ENCODE results near the gene PSRC1.

PSRC1 gene

DNA sequence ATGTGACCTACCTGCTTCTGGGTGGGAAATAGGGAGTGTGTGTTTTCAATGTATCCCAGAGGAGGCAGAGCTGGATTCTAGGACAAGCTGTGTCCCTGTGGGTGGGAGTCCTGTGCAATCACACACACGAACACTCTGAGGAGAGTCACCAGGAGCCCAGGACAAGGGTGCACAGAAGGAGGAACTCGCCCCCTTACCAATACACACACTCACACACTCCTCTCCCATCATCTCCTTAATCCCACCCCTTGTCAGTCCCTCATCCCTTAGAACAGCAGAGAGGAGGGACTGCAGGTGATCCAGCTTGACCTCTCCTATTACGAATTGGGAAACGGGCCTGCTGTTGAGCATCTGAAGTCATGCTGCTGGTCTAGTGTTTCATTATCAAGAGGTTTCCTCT, 32.3 kb upstream of the PSRC1 start:
- Histone ChIP-seq H3K23ac (ENCODE audit: low read length) (no peak overlapping the region), H3K4me3 (ENCODE audit: low read length) (no peak overlapping the region), H3K4me1 (ENCODE audit: control insufficient read depth, low read depth, low read length) (no peaks in the 10 kb centered on the region), H3K27ac (ENCODE audit: low read depth, low read length) (no peak overlapping the region), H3K18ac (ENCODE audit: low read length) (no peak overlapping the region), H2BK15ac (replicated peaks; ENCODE audit: low read depth) (no peak overlapping the region), H2AK5ac (ENCODE audit: low read length) (no peak overlapping the region), H2BK120ac (ENCODE audit: low read depth, low read length) (no peak overlapping the region), H3K36me3 (ENCODE audit: control insufficient read depth, insufficient read depth, low read length) (no peaks in the 10 kb centered on the region), H4K8ac (ENCODE audit: low read depth, low read length) (no peak overlapping the region), H3K79me1 (ENCODE audit: low read length) (no peaks in the 10 kb centered on the region), H3K27me3 (ENCODE audit: insufficient read depth, low read length, poor library complexity) (no peaks in the 10 kb centered on the region), H4K5ac (ENCODE audit: low read length) (no peak overlapping the region), H3K4ac (ENCODE audit: low read depth, low read length) (no peak overlapping the region), H2BK5ac (ENCODE audit: low read length) (no peak overlapping the region), H3K56ac (ENCODE audit: low read length) (no peak overlapping the region), H3K79me2 (ENCODE audit: control insufficient read depth, insufficient read depth, low read length) (no peaks in the 10 kb centered on the region), H3K4me2 (ENCODE audit: low read length) (no peak overlapping the region), H3K9ac (ENCODE audit: low read length) (no peak overlapping the region)
- DNase-seq: no peak
- no CpG with 5 or more reads among the region's 4 CpGs for WGBS (ENCODE audit: extremely low coverage, insufficient coverage, low lambda C conversion rate)

DNA sequence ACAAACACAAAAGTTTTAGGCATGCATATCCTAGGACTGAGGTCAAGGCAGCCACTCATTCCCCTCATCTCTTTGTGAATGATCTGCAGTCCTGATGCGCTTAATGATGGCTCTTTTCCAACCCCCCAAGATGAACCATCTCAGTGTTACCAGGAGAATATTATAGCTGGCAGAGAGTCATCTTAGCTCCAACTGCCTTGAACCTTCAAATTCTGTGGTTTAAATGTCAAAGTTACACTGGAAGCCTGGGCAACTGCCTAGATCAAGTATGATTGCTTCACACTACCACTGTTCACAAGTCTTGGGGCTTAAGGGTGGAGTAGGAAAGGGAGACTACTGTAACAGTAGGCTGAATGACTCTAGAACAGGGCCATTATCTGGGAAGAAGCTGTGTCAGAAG, 31.9 kb upstream of the PSRC1 start:
- no peak for DNase-seq
- Histone ChIP-seq H3K4ac (ENCODE audit: low read depth, low read length) (no peak overlapping the region), H3K36me3 (ENCODE audit: control insufficient read depth, insufficient read depth, low read length) (no peaks in the 10 kb centered on the region), H3K23ac (ENCODE audit: low read length) (no peak overlapping the region), H3K79me1 (ENCODE audit: low read length) (no peaks in the 10 kb centered on the region), H3K4me1 (ENCODE audit: control insufficient read depth, low read depth, low read length) (no peaks in the 10 kb centered on the region), H3K9ac (ENCODE audit: low read length) (no peak overlapping the region), H3K79me2 (ENCODE audit: control insufficient read depth, insufficient read depth, low read length) (no peaks in the 10 kb centered on the region), H2BK5ac (ENCODE audit: low read length) (no peak overlapping the region), H2AK5ac (ENCODE audit: low read length) (no peak overlapping the region), H2BK15ac (replicated peaks; ENCODE audit: low read depth) (no peak overlapping the region), H4K8ac (ENCODE audit: low read depth, low read length) (no peak overlapping the region), H3K56ac (ENCODE audit: low read length) (no peak overlapping the region), H2BK120ac (ENCODE audit: low read depth, low read length) (no peak overlapping the region), H3K18ac (ENCODE audit: low read length) (no peak overlapping the region), H3K27me3 (ENCODE audit: insufficient read depth, low read length, poor library complexity) (no peaks in the 10 kb centered on the region), H3K27ac (ENCODE audit: low read depth, low read length) (no peak overlapping the region), H3K4me2 (ENCODE audit: low read length) (no peak overlapping the region), H3K4me3 (ENCODE audit: low read length) (no peak overlapping the region), H4K5ac (ENCODE audit: low read length) (no peak overlapping the region)
- no CpG with 5 or more reads among the region's 1 CpG for WGBS (ENCODE audit: extremely low coverage, insufficient coverage, low lambda C conversion rate)

DNA sequence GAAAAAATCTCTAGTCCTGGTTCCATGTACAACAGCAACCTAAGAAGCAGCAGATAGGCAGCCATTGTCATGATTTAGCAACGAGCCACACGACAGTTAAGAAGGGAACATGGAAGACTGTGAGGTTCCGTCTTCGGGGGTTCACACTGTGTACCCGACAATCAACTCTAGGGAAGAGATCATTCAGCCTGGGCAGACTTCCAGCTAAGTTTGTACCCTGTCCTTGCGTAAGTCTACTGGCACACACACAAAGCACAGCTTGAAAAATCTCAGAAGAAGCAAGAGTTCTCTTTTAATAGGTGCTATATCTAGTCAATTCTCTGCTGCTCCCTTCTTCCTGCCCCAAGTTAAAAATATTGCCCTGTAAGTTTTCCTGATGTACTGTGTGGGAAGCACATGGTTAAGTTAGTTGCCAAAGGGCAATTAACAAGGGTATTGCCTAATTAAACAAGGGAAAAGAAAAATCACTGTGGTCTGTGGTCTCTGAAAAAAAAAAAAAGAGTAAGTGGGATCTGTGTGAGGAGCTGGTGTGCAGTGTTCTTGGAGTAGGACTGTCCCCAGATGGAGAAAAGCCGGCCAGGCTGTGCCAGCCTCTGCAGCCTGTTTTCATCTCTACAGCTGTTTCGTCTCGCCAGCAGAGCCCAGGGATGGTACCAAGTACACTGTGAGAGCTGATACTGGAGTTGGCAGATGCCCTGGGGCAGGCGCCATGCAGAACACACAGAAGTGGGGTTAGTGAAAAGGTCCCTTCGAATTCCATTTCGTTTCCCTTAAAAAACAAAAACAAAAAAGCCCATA, 30.2 kb upstream of the PSRC1 start:
- Histone ChIP-seq H3K4me1 (ENCODE audit: control insufficient read depth, low read depth, low read length) (no peaks in the 10 kb centered on the region), H2BK5ac (ENCODE audit: low read length) (no peak overlapping the region), H3K79me1 (ENCODE audit: low read length) (no peaks in the 10 kb centered on the region), H3K36me3 (ENCODE audit: control insufficient read depth, insufficient read depth, low read length) (no peaks in the 10 kb centered on the region), H3K4me2 (ENCODE audit: low read length) (no peak overlapping the region), H3K18ac (ENCODE audit: low read length) (no peak overlapping the region), H4K8ac (ENCODE audit: low read depth, low read length) (no peak overlapping the region), H2BK15ac (replicated peaks; ENCODE audit: low read depth) (no peak overlapping the region), H3K23ac (ENCODE audit: low read length) (no peak overlapping the region), H3K27me3 (ENCODE audit: insufficient read depth, low read length, poor library complexity) (no peaks in the 10 kb centered on the region), H3K79me2 (ENCODE audit: control insufficient read depth, insufficient read depth, low read length) (no peaks in the 10 kb centered on the region), H3K9ac (ENCODE audit: low read length) (no peak overlapping the region), H3K56ac (ENCODE audit: low read length) (no peak overlapping the region), H3K4me3 (ENCODE audit: low read length) (no peak overlapping the region), H3K27ac (ENCODE audit: low read depth, low read length) (no peak overlapping the region), H3K4ac (ENCODE audit: low read depth, low read length) (no peak overlapping the region), H2AK5ac (ENCODE audit: low read length) (no peak overlapping the region), H2BK120ac (ENCODE audit: low read depth, low read length) (no peak overlapping the region), H4K5ac (ENCODE audit: low read length) (no peak overlapping the region)
- no CpG with 5 or more reads among the region's 12 CpGs for WGBS (ENCODE audit: extremely low coverage, insufficient coverage, low lambda C conversion rate)
- DNase-seq: no peak

DNA sequence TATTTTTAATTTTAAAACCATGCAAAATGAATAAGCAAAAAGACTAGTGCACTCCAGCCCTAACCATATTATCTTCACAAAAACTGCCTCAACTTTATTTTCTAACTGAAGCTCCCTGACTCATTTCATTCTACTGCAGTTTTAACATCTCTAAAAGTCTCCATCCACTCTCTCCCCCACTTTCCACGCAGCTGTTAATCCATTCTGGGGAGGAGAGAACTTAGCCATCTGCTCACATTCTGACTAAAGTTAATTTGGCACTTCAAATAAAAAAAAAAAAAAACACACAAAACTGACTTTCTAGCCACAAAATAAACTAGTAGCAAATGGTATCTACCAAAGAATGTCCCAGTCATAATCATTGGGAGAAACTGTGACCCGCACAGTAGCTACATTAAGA, 29.3 kb upstream of the PSRC1 start:
- no peak overlapping the region for H2AK5ac ChIP-seq (ENCODE audit: low read length)
- no peak overlapping the region for H3K23ac ChIP-seq (ENCODE audit: low read length)
- no peak overlapping the region for H3K4ac ChIP-seq (ENCODE audit: low read depth, low read length)
- no peak overlapping the region for H3K4me2 ChIP-seq (ENCODE audit: low read length)
- no peaks in the 10 kb centered on the region for H3K79me2 ChIP-seq (ENCODE audit: control insufficient read depth, insufficient read depth, low read length)
- no peak overlapping the region for H2BK15ac ChIP-seq (replicated peaks; ENCODE audit: low read depth)
- H3K18ac ChIP-seq (ENCODE audit: low read length): no peak overlapping the region
- H2BK5ac ChIP-seq (ENCODE audit: low read length): no peak overlapping the region
- H4K8ac ChIP-seq (ENCODE audit: low read depth, low read length): no peak overlapping the region
- no peak overlapping the region for H2BK120ac ChIP-seq (ENCODE audit: low read depth, low read length)
- no peak overlapping the region for H4K5ac ChIP-seq (ENCODE audit: low read length)
- H3K4me1 ChIP-seq (ENCODE audit: control insufficient read depth, low read depth, low read length): peaks cover 1% of the 10 kb centered on the region
- H3K79me1 ChIP-seq (ENCODE audit: low read length): no peaks in the 10 kb centered on the region
- no peaks in the 10 kb centered on the region for H3K27me3 ChIP-seq (ENCODE audit: insufficient read depth, low read length, poor library complexity)
- no CpG with 5 or more reads among the region's 2 CpGs for WGBS (ENCODE audit: extremely low coverage, insufficient coverage, low lambda C conversion rate)
- H3K9ac ChIP-seq (ENCODE audit: low read length): no peak overlapping the region
- no peak overlapping the region for H3K4me3 ChIP-seq (ENCODE audit: low read length)
- H3K36me3 ChIP-seq (ENCODE audit: control insufficient read depth, insufficient read depth, low read length): no peaks in the 10 kb centered on the region
- H3K27ac ChIP-seq (ENCODE audit: low read depth, low read length): no peak overlapping the region
- H3K56ac ChIP-seq (ENCODE audit: low read length): no peak overlapping the region
- no peak for DNase-seq

DNA sequence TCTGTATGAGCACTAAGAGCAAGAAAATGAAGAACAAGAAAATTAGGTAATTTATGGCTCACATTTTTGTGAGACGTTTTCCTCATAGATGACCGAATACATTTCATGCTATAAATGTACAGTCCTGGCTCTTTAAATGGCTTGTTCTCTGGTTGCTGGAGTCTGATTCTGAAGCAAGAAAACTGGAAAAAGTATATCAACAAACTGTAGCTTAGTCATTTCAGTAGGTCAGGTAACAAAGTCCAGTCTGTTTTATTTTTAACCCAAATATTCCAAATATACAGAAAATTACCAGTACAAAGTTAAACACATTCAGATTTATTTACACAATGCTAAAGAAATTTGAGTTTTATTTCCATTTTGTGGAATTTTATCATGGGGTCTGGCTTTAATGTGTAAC, 26.4 kb upstream of the PSRC1 start:
- H3K4me2 ChIP-seq (ENCODE audit: low read length): no peak overlapping the region
- no peaks in the 10 kb centered on the region for H3K27me3 ChIP-seq (ENCODE audit: insufficient read depth, low read length, poor library complexity)
- no peak overlapping the region for H3K4me3 ChIP-seq (ENCODE audit: low read length)
- H3K4me1 ChIP-seq (ENCODE audit: control insufficient read depth, low read depth, low read length): peaks cover 7% of the 10 kb centered on the region
- no peak overlapping the region for H3K9ac ChIP-seq (ENCODE audit: low read length)
- no peak overlapping the region for H3K56ac ChIP-seq (ENCODE audit: low read length)
- no peak overlapping the region for H2BK5ac ChIP-seq (ENCODE audit: low read length)
- WGBS (ENCODE audit: extremely low coverage, insufficient coverage, low lambda C conversion rate): no CpG with 5 or more reads among the region's 2 CpGs
- H3K79me1 ChIP-seq (ENCODE audit: low read length): no peaks in the 10 kb centered on the region
- H3K4ac ChIP-seq (ENCODE audit: low read depth, low read length): no peak overlapping the region
- no peak overlapping the region for H2BK120ac ChIP-seq (ENCODE audit: low read depth, low read length)
- H3K18ac ChIP-seq (ENCODE audit: low read length): no peak overlapping the region
- H3K23ac ChIP-seq (ENCODE audit: low read length): no peak overlapping the region
- no peak overlapping the region for H4K5ac ChIP-seq (ENCODE audit: low read length)
- no peak overlapping the region for H2AK5ac ChIP-seq (ENCODE audit: low read length)
- no peak overlapping the region for H2BK15ac ChIP-seq (replicated peaks; ENCODE audit: low read depth)
- no peaks in the 10 kb centered on the region for H3K36me3 ChIP-seq (ENCODE audit: control insufficient read depth, insufficient read depth, low read length)
- DNase-seq: no peak
- H3K79me2 ChIP-seq (ENCODE audit: control insufficient read depth, insufficient read depth, low read length): no peaks in the 10 kb centered on the region
- H3K27ac ChIP-seq (ENCODE audit: low read depth, low read length): no peak overlapping the region
- H4K8ac ChIP-seq (ENCODE audit: low read depth, low read length): no peak overlapping the region

Measured in mesendoderm (in vitro differentiated cells).